HG03378 (cell line): Measurements from ENCODE around the gene SRCIN1.
"Not testable (repeated sequence)": the region's sequence is repeated elsewhere in the genome, so short reads cannot be mapped to it uniquely, and the experiment has no call there.

Experiments
- ATAC-seq: cut with Tn5 transposase; IDR thresholded peaks from one replicate; pipeline ENCODE4 v1.9.1; 2021; ENCODE audit warnings: mild to moderate bottlenecking, moderate library complexity; ENCODE audit not compliant: unreplicated experiment

The SRCIN1 gene

DNA sequence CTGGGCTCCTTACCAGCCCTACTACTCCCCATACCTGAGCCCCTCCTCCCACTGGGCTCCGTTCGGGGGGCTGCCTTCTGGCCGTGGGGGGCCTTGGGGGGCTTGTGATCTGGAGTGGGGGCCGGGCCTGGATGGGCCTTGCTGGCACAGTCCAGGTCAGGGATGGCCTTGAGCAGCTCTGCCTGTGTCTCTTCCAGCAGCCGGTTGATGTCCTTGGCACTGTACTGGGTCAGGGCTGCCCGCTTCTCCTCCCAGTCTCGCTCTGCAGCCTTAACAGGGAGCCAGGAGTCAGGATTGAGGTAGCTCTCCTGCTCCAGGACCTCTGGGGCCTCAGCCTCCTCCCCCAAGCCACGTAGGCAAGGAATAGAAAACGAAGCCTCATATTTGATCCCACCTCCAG, 54.6 kb downstream of the SRCIN1 start:
- no peak for ATAC-seq

- ATAC-seq = no peak
Measured at GRCh38 chr17:38550661-38551060, 55.1 kb downstream of the SRCIN1 start.

DNA sequence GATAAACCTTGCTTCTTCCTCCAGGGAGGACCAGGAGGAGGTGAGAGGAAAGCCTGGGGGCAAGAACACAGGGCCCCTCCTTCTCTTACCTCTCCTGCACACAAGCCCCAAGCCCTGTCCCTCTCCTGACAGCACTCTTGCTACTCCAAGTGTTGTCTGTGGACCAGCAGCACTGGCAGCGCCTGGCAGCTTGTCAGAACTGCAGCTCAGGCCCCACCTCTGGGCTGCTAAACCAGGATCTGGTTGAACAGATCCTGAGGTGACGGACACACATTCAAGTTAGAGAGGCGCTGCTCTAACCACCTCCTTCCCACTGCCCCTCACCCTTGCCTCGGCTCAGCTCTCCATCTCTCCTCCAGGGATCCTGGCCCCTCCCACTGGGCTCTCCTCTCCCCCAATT, 56.5 kb downstream of the SRCIN1 start:
- no peak for ATAC-seq

DNA sequence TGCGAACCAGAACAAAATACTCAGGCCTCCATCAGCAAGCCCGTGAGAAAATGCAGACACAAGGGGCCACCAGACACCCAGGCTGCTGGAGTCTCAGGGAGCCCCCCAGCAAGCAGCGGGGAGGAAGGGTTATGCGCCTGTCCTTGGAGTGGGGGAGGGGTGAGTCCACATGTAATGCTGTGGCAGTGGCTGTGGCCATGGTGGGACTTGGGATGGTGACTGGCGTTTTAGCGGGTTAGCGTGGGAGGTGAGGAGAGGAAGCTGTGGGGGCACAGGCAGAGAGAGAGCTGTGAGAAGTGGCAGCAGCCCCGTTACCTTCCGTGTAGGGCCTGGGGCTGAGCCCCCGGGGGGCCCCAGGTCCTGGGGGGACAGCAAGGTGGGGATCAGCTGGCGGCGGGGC, 58.3 kb downstream of the SRCIN1 start:
- no peak for ATAC-seq

DNA sequence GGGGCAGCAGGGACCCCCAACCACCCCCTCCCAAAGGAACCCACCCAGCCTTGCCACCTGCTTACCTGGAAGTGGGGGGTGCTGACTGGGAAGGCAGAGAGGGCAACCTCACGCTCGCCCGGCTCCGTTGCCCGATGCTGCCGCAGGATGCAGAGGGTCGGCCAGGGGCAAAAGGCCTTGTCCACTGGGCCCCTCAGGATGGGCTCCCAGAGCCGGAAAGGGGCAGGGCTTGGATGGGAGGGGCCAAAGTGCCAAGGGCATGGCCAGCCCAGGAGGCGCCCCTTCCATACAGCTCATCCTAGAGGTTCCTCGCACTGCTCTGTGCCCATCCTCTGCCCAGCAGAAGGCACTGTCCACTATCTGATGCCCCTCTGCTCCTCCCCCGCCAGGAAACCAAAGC, 59.4 kb downstream of the SRCIN1 start:
- ATAC-seq = no peak

GRCh38 chr17:38545531-38546225, 60.1 kb downstream of the SRCIN1 start:
- no peak for ATAC-seq

DNA sequence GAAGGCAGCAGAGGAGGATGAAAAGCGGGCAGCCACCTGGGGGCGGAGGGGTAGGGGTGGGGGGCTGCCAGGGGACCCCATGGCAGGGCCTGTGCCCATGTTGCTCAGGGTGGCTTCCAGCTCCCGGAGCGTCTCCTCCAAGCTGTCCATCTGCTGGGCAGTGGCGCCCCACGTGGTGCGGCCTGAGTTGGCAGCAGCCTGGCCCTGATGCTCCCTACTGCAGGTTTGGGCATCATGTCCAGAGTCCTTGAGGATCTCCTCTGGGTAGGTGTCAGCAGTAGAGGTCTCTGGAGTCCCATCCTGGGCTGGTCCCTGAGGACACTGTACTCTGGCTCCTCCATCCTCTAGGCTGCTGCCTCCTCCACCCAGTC, 60.9 kb downstream of the SRCIN1 start:
- no peak for ATAC-seq

DNA sequence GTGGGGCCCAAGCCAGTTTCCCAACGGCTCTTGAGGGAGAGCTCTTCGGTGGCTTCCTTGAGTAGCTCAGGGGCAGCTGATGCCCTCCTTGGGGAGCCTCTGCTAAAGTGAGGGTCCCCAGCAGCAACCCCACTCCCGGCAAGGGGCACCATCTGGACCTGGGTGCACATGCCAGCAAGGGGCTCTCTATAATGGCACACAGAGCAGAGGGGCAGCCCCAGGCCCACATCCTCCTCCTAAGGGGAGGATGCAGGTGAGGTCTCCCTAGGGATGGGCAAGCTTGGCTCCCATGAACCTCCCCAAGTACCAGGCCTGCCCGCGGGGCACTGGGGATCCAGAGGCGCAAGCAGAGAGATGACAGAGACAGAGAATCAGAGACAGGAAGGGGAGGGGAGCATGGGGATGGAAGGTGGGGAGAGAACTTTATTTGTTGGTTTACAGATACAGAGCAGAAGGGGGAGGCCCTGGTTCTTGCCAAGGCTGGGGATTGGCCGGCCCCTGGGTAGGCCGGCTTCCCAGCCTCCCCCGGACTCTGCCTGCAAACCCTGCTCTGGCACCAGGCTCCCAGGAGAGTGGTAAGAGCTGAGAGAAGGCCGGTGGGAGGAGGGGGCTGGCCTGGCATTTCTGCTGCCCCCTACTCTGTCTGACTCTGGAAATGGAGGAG, 61.4 kb downstream of the SRCIN1 start:
- ATAC-seq = no peak

DNA sequence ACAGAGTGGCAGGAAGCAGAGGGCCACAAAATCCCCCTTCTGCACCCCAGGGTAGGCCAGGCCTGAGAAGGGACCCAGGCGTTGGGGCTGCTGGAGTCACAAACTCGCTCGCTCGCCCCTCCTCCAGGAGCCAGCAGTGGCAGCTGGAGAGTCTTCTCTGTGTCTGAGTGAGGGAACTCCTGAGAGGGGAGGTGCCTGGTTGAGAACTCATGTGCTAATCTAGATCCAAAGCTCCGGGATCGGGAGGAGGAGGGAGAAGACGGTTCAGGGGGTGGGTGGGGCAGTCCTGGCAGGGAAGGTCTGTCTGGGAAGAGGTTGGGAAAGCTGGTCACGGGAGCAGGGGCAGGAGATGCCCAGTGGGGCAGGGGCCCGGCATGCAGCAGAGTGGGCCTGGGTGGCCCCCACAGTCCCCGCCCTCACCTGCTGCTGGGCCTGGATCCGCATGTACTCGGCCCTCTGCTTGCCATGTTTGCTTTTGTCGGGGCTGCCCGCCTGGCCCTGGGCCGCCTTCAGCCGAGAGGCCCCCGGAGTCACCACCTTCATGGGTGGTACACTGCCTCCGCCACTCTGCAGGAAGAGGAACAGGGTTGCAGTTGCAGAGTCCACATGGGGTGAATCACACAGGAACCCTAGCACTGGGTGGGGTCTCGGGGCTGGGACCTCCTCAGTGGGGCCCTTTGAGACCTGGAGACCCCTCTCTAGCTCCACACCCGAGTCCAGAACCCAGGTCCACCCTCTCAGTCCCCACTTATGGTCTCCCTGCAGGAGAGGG, 62.2 kb downstream of the SRCIN1 start:
- ATAC-seq = no peak

GRCh38 chr17:38542286-38542685, 63.5 kb downstream of the SRCIN1 start:
- no peak for ATAC-seq

DNA sequence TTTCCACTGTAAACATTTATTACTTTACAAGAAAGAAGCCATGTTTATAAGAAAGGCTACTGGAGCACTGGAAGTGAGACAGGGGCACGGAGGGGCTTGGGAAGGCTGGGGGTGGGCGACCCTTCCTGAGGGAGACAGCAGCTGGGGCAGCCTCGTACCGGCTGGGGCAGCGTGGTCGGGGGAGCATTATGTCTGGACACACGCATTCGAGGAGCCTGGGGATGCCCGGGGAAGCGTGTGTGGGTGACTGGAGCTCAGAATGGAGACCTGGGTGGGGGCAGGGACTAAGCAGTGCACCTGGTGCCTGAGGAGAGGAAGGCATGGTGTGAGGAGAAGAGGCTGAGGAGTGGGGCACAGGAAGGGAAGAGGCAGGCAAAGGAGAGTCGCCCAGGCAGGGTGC, 64.5 kb downstream of the SRCIN1 start:
- no peak for ATAC-seq

- ATAC-seq = no peak
Measured at GRCh38 chr17:38540514-38541045, 65.2 kb downstream of the SRCIN1 start.

GRCh38 chr17:38539386-38539785, 66.4 kb downstream of the SRCIN1 start:
- ATAC-seq = no peak

DNA sequence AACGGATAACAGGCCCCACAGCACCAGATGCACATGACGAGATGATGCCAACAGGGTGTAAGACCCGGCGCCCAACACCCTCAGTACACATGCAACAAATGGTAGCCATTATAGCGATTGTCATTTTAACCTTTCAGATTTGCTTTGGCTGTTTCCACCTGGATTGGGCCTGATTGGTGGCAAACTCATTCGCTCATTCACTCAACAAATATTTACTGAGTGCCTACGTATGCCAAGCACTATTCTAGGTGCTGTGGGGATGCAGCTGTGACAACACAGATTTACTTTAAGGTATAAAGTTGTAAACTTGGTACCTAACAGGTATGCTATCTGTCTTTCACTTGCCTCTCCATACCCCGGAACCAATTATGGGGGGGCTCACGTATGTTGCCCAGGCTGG, 66.8 kb downstream of the SRCIN1 start:
- ATAC-seq = no peak

GRCh38 chr17:38536661-38537060, 69.1 kb downstream of the SRCIN1 start:
- ATAC-seq = no peak

GRCh38 chr17:38535886-38536285, 69.9 kb downstream of the SRCIN1 start:
- ATAC-seq = no peak

GRCh38 chr17:38534498-38534885, 71.3 kb downstream of the SRCIN1 start:
- no peak for ATAC-seq

GRCh38 chr17:38533866-38534497, 71.8 kb downstream of the SRCIN1 start:
- ATAC-seq = no peak

- no peak for ATAC-seq
Measured at GRCh38 chr17:38533241-38533640, 72.5 kb downstream of the SRCIN1 start.

DNA sequence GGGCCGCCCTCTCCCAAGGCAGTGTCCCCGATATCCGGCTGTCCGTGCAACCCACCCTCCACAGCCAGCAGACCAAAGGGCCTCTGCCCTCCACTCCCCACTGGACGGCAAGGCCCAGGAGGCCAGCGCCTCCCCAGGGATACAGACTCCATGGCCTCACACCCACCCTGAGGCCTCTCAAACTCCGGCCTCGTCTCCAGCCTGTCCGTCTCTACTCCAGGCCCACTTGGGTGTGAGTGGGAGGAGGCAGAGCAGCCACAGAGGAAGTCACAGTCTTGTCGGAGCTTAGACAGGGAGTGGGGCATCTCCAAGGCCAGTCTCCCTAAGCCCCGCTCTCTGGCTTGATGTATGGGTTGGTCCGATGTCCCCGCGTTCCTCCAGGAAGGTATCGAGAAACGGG, 73.3 kb downstream of the SRCIN1 start:
- ATAC-seq = no peak

GRCh38 chr17:38531761-38532160, 74.0 kb downstream of the SRCIN1 start:
- not testable (repeated sequence) for ATAC-seq
